H9 (cell line): Measurements from ENCODE around the gene TSPAN18. TPM values are rescaled to one million over a fixed set of nuclear protein-coding genes. Genes with fewer than 3 reads are reported as not detected.

Experiments
- DNase-seq: peaks from one replicate; pipeline ENCODE4 v3.0.0-alpha.2; 2017
- H2AFZ ChIP-seq: one replicate; pipeline ENCODE4 v1.6.1; 2013; ENCODE audit warnings: mild to moderate bottlenecking, low read length, control low read depth, moderate library complexity
- H2AK5ac ChIP-seq: 2 replicates; pipeline ENCODE4 v1.6.1; 2013; ENCODE audit warnings: low read length, control low read depth, mixed read lengths; ENCODE audit not compliant: insufficient read length
- H2BK120ac ChIP-seq: one replicate; pipeline ENCODE4 v1.6.1; 2013; ENCODE audit warnings: low read depth, mild to moderate bottlenecking, low read length, control low read depth, inconsistent platforms; ENCODE audit not compliant: poor library complexity, severe bottlenecking
- H2BK12ac ChIP-seq: 2 replicates; pipeline ENCODE4 v1.6.1; 2013; ENCODE audit warnings: low read length, control low read depth, mixed read lengths, low read depth; ENCODE audit not compliant: insufficient read length
- H2BK15ac ChIP-seq: 2 replicates; pipeline ENCODE4 v1.6.1; 2013; ENCODE audit warnings: low read depth, low read length, control low read depth
- H2BK20ac ChIP-seq: one replicate; pipeline ENCODE4 v1.6.1; 2013; ENCODE audit warnings: low read depth, mild to moderate bottlenecking, low read length, control low read depth, inconsistent platforms; ENCODE audit not compliant: poor library complexity, severe bottlenecking
- H2BK5ac ChIP-seq: 2 replicates; pipeline ENCODE4 v1.6.1; 2013; ENCODE audit warnings: low read length, control low read depth, mixed read lengths; ENCODE audit not compliant: insufficient read length
- H3K14ac ChIP-seq: 2 replicates; pipeline ENCODE4 v1.6.1; 2013; ENCODE audit warnings: low read length, control low read depth; ENCODE audit not compliant: insufficient read depth
- H3K18ac ChIP-seq: 2 replicates; pipeline ENCODE4 v1.6.1; 2013; ENCODE audit warnings: low read depth, mild to moderate bottlenecking, mixed read lengths, low read length, control low read depth; ENCODE audit not compliant: insufficient read length
- H3K23ac ChIP-seq: 2 replicates; pipeline ENCODE4 v1.6.1; 2013; ENCODE audit warnings: low read length, control low read depth, mixed read lengths, low read depth; ENCODE audit not compliant: insufficient read length
- H3K23me2 ChIP-seq: 2 replicates; pipeline ENCODE4 v1.6.1; 2013; ENCODE audit warnings: low read depth, mild to moderate bottlenecking, mixed read lengths, low read length, control low read depth; ENCODE audit not compliant: insufficient read length, poor library complexity, severe bottlenecking
- H3K27ac ChIP-seq: 2 replicates; pipeline ENCODE4 v1.5.1; 2013; ENCODE audit warnings: low read length, control low read depth, mixed read lengths, low read depth; ENCODE audit not compliant: insufficient read length
- H3K27me3 ChIP-seq: 2 replicates; pipeline ENCODE4 v1.6.1; 2013; ENCODE audit warnings: low read length, control low read depth, inconsistent platforms; ENCODE audit not compliant: insufficient read depth
- H3K4ac ChIP-seq: 2 replicates; pipeline ENCODE4 v1.6.1; 2013; ENCODE audit warnings: low read depth, mild to moderate bottlenecking, control low read depth, inconsistent platforms, low read length, moderate library complexity
- H3K4me1 ChIP-seq: 2 replicates; pipeline ENCODE4 v1.6.1; 2013; ENCODE audit warnings: low read length, control low read depth, inconsistent platforms; ENCODE audit not compliant: insufficient read depth
- H3K4me2 ChIP-seq: 2 replicates; pipeline ENCODE4 v1.6.1; 2013; ENCODE audit warnings: low read length, control low read depth, mixed read lengths; ENCODE audit not compliant: insufficient read length, insufficient read depth
- H3K56ac ChIP-seq: 2 replicates; pipeline ENCODE4 v1.6.1; 2013; ENCODE audit warnings: low read depth, mild to moderate bottlenecking, mixed read lengths, low read length, control low read depth; ENCODE audit not compliant: insufficient read length
- H3K79me1 ChIP-seq: 2 replicates; pipeline ENCODE4 v1.6.1; 2013; ENCODE audit warnings: low read depth, mild to moderate bottlenecking, moderate library complexity, low read length, control low read depth, inconsistent platforms; ENCODE audit not compliant: insufficient read depth, poor library complexity, severe bottlenecking
- H3K79me2 ChIP-seq: 2 replicates; pipeline ENCODE4 v1.6.1; 2013; ENCODE audit warnings: low read length, control low read depth, inconsistent platforms; ENCODE audit not compliant: insufficient read depth
- H3K9ac ChIP-seq: 2 replicates; pipeline ENCODE4 v1.6.1; 2013; ENCODE audit warnings: low read length, control low read depth, mixed read lengths; ENCODE audit not compliant: insufficient read length; ENCODE audit errors: extremely low read depth
- H3K9me3 ChIP-seq: one replicate; pipeline ENCODE4 v1.6.1; 2013; ENCODE audit warnings: low read depth, low read length, inconsistent platforms; ENCODE audit not compliant: control insufficient read depth
- H3T11ph ChIP-seq: one replicate; pipeline ENCODE4 v1.6.1; 2013; ENCODE audit warnings: mild to moderate bottlenecking, low read length, control low read depth, inconsistent platforms
- H4K20me1 ChIP-seq: one replicate; pipeline ENCODE4 v1.6.1; 2013; ENCODE audit not compliant: control insufficient read depth, insufficient read length, insufficient read depth
- H4K5ac ChIP-seq: 2 replicates; pipeline ENCODE4 v1.6.1; 2013; ENCODE audit warnings: low read depth, mild to moderate bottlenecking, mixed read lengths, low read length, control low read depth; ENCODE audit not compliant: insufficient read length
- H4K8ac ChIP-seq: replicated peaks from 2 replicates; pipeline ENCODE4 v1.6.1; 2013; ENCODE audit warnings: low read length, control low read depth, mixed read lengths, low read depth; ENCODE audit not compliant: insufficient read length
- H4K91ac ChIP-seq: 2 replicates; pipeline ENCODE4 v1.6.1; 2013; ENCODE audit warnings: low read depth, mild to moderate bottlenecking, moderate library complexity, mixed read lengths, low read length, control low read depth; ENCODE audit not compliant: insufficient read length
- H3K27ac Mint-ChIP-seq, 3 experiments: 2 replicates in 2 of 3; 3 replicates in 1 of 3; pipeline ENCODE4 v1.8.0; 2020 to 2021; ENCODE audit warnings: mixed read lengths in 3 of 3, mild to moderate bottlenecking in 1 of 3, moderate library complexity in 1 of 3
- H3K27me3 Mint-ChIP-seq: 2 replicates; pipeline ENCODE4 v1.8.0; 2021; ENCODE audit warnings: low read depth, mild to moderate bottlenecking, moderate library complexity, mixed read lengths
- H3K36me3 Mint-ChIP-seq, 3 experiments: 2 replicates in 2 of 3; 3 replicates in 1 of 3; pipeline ENCODE4 v1.8.0; 2020 to 2021; ENCODE audit warnings: low read depth in 3 of 3, mixed read lengths in 3 of 3; ENCODE audit not compliant: insufficient read depth in 1 of 3
- H3K4me1 Mint-ChIP-seq, 2 experiments: 2 replicates each; pipeline ENCODE4 v1.8.0; 2020; ENCODE audit warnings: mixed read lengths in 2 of 2
- H3K4me3 Mint-ChIP-seq, 2 experiments: 2 replicates in 1 of 2; 3 replicates in 1 of 2; pipeline ENCODE4 v1.8.0; 2020 to 2021; ENCODE audit warnings: mild to moderate bottlenecking in 2 of 2, mixed read lengths in 2 of 2, moderate library complexity in 1 of 2
- H3K9me3 Mint-ChIP-seq, 2 experiments: 2 replicates in 1 of 2; 3 replicates in 1 of 2; pipeline ENCODE4 v1.8.0; 2020; ENCODE audit warnings: mild to moderate bottlenecking in 2 of 2, mixed read lengths in 2 of 2, moderate library complexity in 1 of 2
- CTCF ChIP-seq: fragments of 200-600 bp; sonication (generic); conservative IDR thresholded peaks from 3 replicates; pipeline ENCODE4 v1.8.0; 2021; ENCODE audit warnings: antibody characterized with exemption, mild to moderate bottlenecking
- WGBS: extraction: QIAGEN DNeasy Blood & Tissue Kit; methylation state at CpG from one replicate; pipeline ENCODE4 v1.1.7; 2013; ENCODE audit warnings: missing lambda C conversion rate, low lambda C conversion rate, mixed read lengths; ENCODE audit not compliant: insufficient read length; ENCODE audit errors: extremely low coverage; 5-methylcytosine and 5-hydroxymethylcytosine counted together
- total RNA-seq: library from RNA; stranded (reverse); gene quantifications from 2 replicates; pipeline ENCODE4 v1.2.1, GENCODE V29; 2021

The TSPAN18 gene
- total RNA-seq, 1 experiment from 2014 or later, result 25.3 TPM

- Histone ChIP-seq H2BK20ac (no peak overlapping the region), H2AK5ac (no peak overlapping the region), H3K23ac (no peak overlapping the region), H3K27ac (no peak overlapping the region), H4K20me1 (no peaks in the 10 kb centered on the region), H3K18ac (no peak overlapping the region), H4K91ac (no peak overlapping the region), H3K14ac (no peak overlapping the region), H3T11ph (no peak overlapping the region), H2BK12ac (no peak overlapping the region), H2BK120ac (no peak overlapping the region), H3K79me2 (no peaks in the 10 kb centered on the region), H3K4me1 (peaks cover 2% of the 10 kb centered on the region; the same call in 1 of the 2 replicates), H3K79me1 (no peaks in the 10 kb centered on the region), H3K56ac (no peak overlapping the region), H3K23me2 (no peaks in the 10 kb centered on the region), H3K9me3 (no peaks in the 10 kb centered on the region), H2BK5ac (no peak overlapping the region), H2BK15ac (no peak overlapping the region), H3K4me2 (no peak overlapping the region), H4K5ac (no peak overlapping the region), H3K9ac (no peak overlapping the region), H2AFZ (no peak overlapping the region), H3K4ac (no peak overlapping the region), H4K8ac (no peak overlapping the region), H3K27me3 (no peaks in the 10 kb centered on the region)
- Mint-ChIP-seq H3K4me1 (peaks cover 22% of the 10 kb centered on the region in 2 experiments), H3K27me3 (peaks cover 1% of the 10 kb centered on the region), H3K27ac (no peak overlapping the region), H3K36me3 (no peaks in the 10 kb centered on the region; a peak in 1 of 7 replicates), H3K4me3 (no peak overlapping the region), H3K9me3 (no peaks in the 10 kb centered on the region; a peak in 1 of 5 replicates)
- no peak for TF ChIP-seq CTCF
- no peak for DNase-seq
- no CpG with 5 or more reads among the region's 10 CpGs for WGBS
Measured at GRCh38 chr11:44915621-44916020, 188.9 kb downstream of the TSPAN18 start.
